Keratinocyte (primary cell): ENCODE results near the gene SEMA4G. TPM values are rescaled to one million over a fixed set of nuclear protein-coding genes. Genes with fewer than 3 reads are reported as not detected.

ENCODE experiments used
- DNase-seq: peaks from one replicate; pipeline ENCODE4 v3.0.0-alpha.2; 2011; ENCODE audit warnings: low read depth, missing footprints, low spot score
- FAIRE-seq: peaks from 2 replicates; lab custom pipeline; 2011; peaks lifted over from hg19 to GRCh38; lab: Jason Lieb, UNC
- H2AFZ ChIP-seq: 2 replicates; pipeline ENCODE4 v1.6.0; 2012; ENCODE audit warnings: low read length, control low read depth, inconsistent platforms; ENCODE audit not compliant: control insufficient read depth
- H3K27ac ChIP-seq: 2 replicates; pipeline ENCODE4 v1.5.1; 2011; ENCODE audit warnings: low read length; ENCODE audit not compliant: control insufficient read depth, insufficient read depth
- H3K27me3 ChIP-seq: 3 replicates; pipeline ENCODE4 v1.6.0; 2011; ENCODE audit warnings: low read length; ENCODE audit not compliant: control insufficient read depth, insufficient read depth; ENCODE audit errors: extremely low read depth
- H3K36me3 ChIP-seq, 2 experiments: 2 replicates in 1 of 2; 3 replicates in 1 of 2; pipeline ENCODE4 v1.5.1; 2011; ENCODE audit warnings: low read length in 2 of 2, mild to moderate bottlenecking in 1 of 2; ENCODE audit not compliant: control insufficient read depth in 2 of 2, insufficient read depth in 2 of 2; ENCODE audit errors: extremely low read depth in 1 of 2
- H3K4me1 ChIP-seq: 3 replicates; pipeline ENCODE4 v1.5.1; 2011; ENCODE audit warnings: low read length; ENCODE audit not compliant: control insufficient read depth, insufficient read depth; ENCODE audit errors: extremely low read depth
- H3K4me2 ChIP-seq: 3 replicates; pipeline ENCODE4 v1.6.0; 2011; ENCODE audit warnings: low read depth, low read length; ENCODE audit not compliant: control insufficient read depth, insufficient read depth; ENCODE audit errors: extremely low read depth
- H3K4me3 ChIP-seq, 3 experiments: fragments of 200-600 bp in 1 of 3; sonication (generic) in 1 of 3; 2 replicates in 2 of 3; 3 replicates in 1 of 3; pipeline ENCODE4 v1.5.1; 2011 to 2016; ENCODE audit warnings: low read length in 3 of 3, mild to moderate bottlenecking in 3 of 3, control low read depth in 2 of 3, inconsistent platforms in 1 of 3, low read depth in 1 of 3, mixed read lengths in 1 of 3, mixed run types in 1 of 3, moderate library complexity in 1 of 3; ENCODE audit not compliant: control insufficient read depth in 2 of 3, insufficient read depth in 2 of 3; ENCODE audit errors: extremely low read depth in 1 of 3
- H3K79me2 ChIP-seq: 2 replicates; pipeline ENCODE4 v1.6.0; 2012; ENCODE audit warnings: low read length; ENCODE audit not compliant: control insufficient read depth, insufficient read depth
- H3K9ac ChIP-seq: 3 replicates; pipeline ENCODE4 v1.6.0; 2011; ENCODE audit warnings: low read length; ENCODE audit not compliant: control insufficient read depth, insufficient read depth; ENCODE audit errors: extremely low read depth
- H3K9me1 ChIP-seq: 3 replicates; pipeline ENCODE4 v1.6.0; 2011; ENCODE audit warnings: low read length; ENCODE audit not compliant: control insufficient read depth, insufficient read depth; ENCODE audit errors: extremely low read depth
- H3K9me3 ChIP-seq: 2 replicates; pipeline ENCODE4 v1.5.1; 2012; ENCODE audit warnings: low read depth, low read length; ENCODE audit not compliant: control insufficient read depth
- H4K20me1 ChIP-seq: 3 replicates; pipeline ENCODE4 v1.6.0; 2011; ENCODE audit warnings: low read length; ENCODE audit not compliant: control insufficient read depth, insufficient read depth; ENCODE audit errors: extremely low read depth
- EZH2 ChIP-seq: IDR thresholded peaks from one replicate; pipeline ENCODE4 v1.6.1; 2012; ENCODE audit warnings: inconsistent platforms, mild to moderate bottlenecking, low read length, moderate library complexity
- dilution Hi-C: fragments of 300-500 bp; cut with MboI; formaldehyde crosslinking; loops from one replicate; pipeline ENCODE4 v1.7.0; 2020; ENCODE audit warnings: low sequenced_read_pairs; ENCODE audit not compliant: extremely low pct_ligation_motif_present
- polyA plus RNA-seq, 5 experiments: library from polyadenylated mRNA; depleted of rRNA in 3 of 5; stranded (reverse) in 3 of 5; stranded (forward) in 1 of 5; unstranded in 1 of 5; fragments of >200 nt; gene quantifications; 1 replicate in 1 of 5; 2 replicates in 3 of 5; 3 replicates in 1 of 5; pipeline versions ENCODE4 v1.2.1 to v1.2.3, GENCODE V29; 2011 to 2012; ENCODE audit warnings: missing spikeins in 2 of 5, low read depth in 1 of 5, low replicate concordance in 1 of 5
- TF ChIP-seq, protein P1 (sequence below), 3 experiments: IDR thresholded peaks in 1 of 3; conservative IDR thresholded peaks in 1 of 3; optimal IDR thresholded peaks in 1 of 3; 2 replicates in 2 of 3; 3 replicates in 1 of 3; pipeline versions ENCODE3 to v1.5.1; 2011; ENCODE audit warnings: low read length in 3 of 3, mild to moderate bottlenecking in 3 of 3, moderate library complexity in 2 of 3, control low read depth in 1 of 3, inconsistent platforms in 1 of 3; ENCODE audit not compliant: insufficient read depth in 2 of 3; ENCODE audit errors: extremely low read depth in 1 of 3

Gene SEMA4G
- polyA plus RNA-seq, 1 donor (not counting 4 experiments of a cell fraction or from before 2014, with no cell fraction given), result 1.2 TPM

- dilution Hi-C loops, result no loop called here
- no peak for DNase-seq
- peaks cover 4 to 15% of the 10 kb centered on the region in 2 experiments for H3K36me3 ChIP-seq
- no peaks in the 10 kb centered on the region for H4K20me1 ChIP-seq
- H3K9ac ChIP-seq, result peak overlapping the region; percentile 93
- no peak for FAIRE-seq
- TF ChIP-seq, protein P1, sequence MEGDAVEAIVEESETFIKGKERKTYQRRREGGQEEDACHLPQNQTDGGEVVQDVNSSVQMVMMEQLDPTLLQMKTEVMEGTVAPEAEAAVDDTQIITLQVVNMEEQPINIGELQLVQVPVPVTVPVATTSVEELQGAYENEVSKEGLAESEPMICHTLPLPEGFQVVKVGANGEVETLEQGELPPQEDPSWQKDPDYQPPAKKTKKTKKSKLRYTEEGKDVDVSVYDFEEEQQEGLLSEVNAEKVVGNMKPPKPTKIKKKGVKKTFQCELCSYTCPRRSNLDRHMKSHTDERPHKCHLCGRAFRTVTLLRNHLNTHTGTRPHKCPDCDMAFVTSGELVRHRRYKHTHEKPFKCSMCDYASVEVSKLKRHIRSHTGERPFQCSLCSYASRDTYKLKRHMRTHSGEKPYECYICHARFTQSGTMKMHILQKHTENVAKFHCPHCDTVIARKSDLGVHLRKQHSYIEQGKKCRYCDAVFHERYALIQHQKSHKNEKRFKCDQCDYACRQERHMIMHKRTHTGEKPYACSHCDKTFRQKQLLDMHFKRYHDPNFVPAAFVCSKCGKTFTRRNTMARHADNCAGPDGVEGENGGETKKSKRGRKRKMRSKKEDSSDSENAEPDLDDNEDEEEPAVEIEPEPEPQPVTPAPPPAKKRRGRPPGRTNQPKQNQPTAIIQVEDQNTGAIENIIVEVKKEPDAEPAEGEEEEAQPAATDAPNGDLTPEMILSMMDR (optimal IDR thresholded peaks at IDR 0.05 in 1 of 3, IDR thresholded peaks at IDR 0.05 in 1 of 3, conservative IDR thresholded peaks at IDR 0.05 in 1 of 3; ENCODE audit: extremely low read depth in 1 of 3, insufficient read depth in 2 of 3, low read length in 3 of 3), result no peak
- TF ChIP-seq EZH2, result no peak
- peaks cover 17% of the 10 kb centered on the region for H3K4me1 ChIP-seq
- peak overlapping the region; percentile 94 for H3K4me2 ChIP-seq
- H3K27ac ChIP-seq, result peak overlapping the region; percentile 85
- H3K9me1 ChIP-seq, result no peaks in the 10 kb centered on the region
- H3K79me2 ChIP-seq, result peaks cover 26% of the 10 kb centered on the region
- no peaks in the 10 kb centered on the region for H3K9me3 ChIP-seq
- H2AFZ ChIP-seq, result peak overlapping the region; percentile 76
- H3K27me3 ChIP-seq, result no peaks in the 10 kb centered on the region
- H3K4me3 ChIP-seq, result peak overlapping the region; percentile 82 to 90 (median 87)
These were observed 31.0 kb downstream of the SEMA4G start for GRCh38 chr10:101000127-101000914.

DNA sequence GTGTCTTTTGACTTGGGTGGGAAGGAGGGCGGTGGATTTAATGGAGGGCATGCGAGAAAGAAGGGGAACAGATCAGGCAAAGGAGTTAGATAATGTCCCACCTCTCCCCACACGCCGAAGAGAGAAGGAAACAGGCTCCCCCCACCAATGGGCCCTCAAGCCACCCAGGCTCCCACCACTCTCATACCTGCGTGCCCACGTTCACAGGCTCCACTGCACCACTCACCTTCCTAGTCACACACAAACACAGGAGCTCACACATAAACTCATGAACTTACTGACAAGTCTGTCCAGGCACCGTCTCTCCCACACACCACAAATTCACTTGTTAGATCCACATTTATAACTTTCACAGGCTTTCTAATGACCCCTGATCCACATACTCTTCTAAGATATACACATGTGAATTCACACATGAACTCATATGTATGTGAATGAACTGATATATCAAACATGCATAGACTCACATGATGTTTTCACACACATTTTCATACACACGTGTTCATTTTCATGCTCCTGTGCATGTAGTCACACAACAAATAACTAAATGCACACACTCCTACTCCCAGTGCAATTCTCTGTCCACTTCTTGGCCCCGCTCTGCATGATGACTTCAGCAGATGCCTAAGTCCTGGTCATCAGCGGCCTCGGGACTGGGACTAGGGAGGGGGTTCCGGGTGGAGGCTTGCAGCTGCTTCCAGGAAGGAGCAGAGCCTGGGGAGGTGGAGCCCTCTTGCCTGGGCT is 31.8 kb downstream of the SEMA4G start:
- Histone ChIP-seq H3K36me3 (peaks cover 11 to 19% of the 10 kb centered on the region in 2 experiments), H2AFZ (no peak overlapping the region), H3K4me1 (peaks cover 17% of the 10 kb centered on the region), H3K9ac (peak overlapping the region; percentile 93), H3K79me2 (peaks cover 26% of the 10 kb centered on the region), H4K20me1 (no peaks in the 10 kb centered on the region), H3K4me2 (peak overlapping the region; percentile 94), H3K4me3 (peak overlapping the region; percentile 82 to 90 (median 87)), H3K27me3 (no peaks in the 10 kb centered on the region), H3K9me1 (no peaks in the 10 kb centered on the region), H3K9me3 (no peaks in the 10 kb centered on the region), H3K27ac (peak overlapping the region; percentile 85)
- FAIRE-seq (peak; percentile 23), DNase-seq (no peak)
- no peak for TF ChIP-seq EZH2
- TF ChIP-seq, protein P1 (optimal IDR thresholded peaks at IDR 0.05 in 1 of 3, IDR thresholded peaks at IDR 0.05 in 1 of 3, conservative IDR thresholded peaks at IDR 0.05 in 1 of 3; ENCODE audit: extremely low read depth in 1 of 3, insufficient read depth in 2 of 3, low read length in 3 of 3), result no peak
- dilution Hi-C loops, result no loop called here
